ENCODE measurements around the gene ADGRV1. TPM values are rescaled to one million over a fixed set of nuclear protein-coding genes. Genes with fewer than 3 reads are reported as not detected.
A peak's percentile ranks its signal among the peaks of the same experiment; 100 is the strongest.

Gene ADGRV1
- total and polyA plus RNA-seq, 9 of the 15 experiments (the other 6 are each of a cell fraction or from before 2014, with no cell fraction given): 21.7 to 156 (median 58.2) TPM

DNA sequence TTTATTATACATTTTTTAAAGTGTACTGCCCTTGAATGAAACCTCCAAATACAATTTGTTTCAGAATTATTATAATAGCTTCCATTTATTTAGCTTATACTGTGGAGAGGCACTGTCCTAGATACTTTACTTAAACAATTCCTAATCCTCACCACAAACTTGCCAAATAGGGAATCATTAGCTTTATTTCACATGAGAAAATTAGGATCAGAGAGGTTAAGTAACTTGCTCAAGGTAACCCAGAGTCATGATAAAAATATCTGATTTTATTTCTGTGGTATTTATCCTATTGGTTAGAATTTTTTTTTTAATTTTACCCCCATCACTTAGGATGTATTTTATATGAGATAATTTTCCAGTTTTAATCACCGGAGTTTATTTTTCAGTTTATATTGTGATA is 78.4 kb downstream of the ADGRV1 start:
- Histone ChIP-seq H3K27me3 (ENCODE audit: control insufficient read depth in 2 of 2, insufficient read depth in 2 of 2, low read length in 2 of 2) (no peaks in the 10 kb centered on the region), H3K9me3 (replicated peaks; ENCODE audit: control insufficient read depth, insufficient read depth, low read depth, low read length) (no peaks in the 10 kb centered on the region), H3K4me1 (replicated peaks in 1 of 2; ENCODE audit: control insufficient read depth in 2 of 2, insufficient read depth in 2 of 2, low read length in 2 of 2) (peaks cover 0 to 27% of the 10 kb centered on the region in 2 experiments; a peak in 4 of 5 replicates), H3K27ac (ENCODE audit: extremely low read depth, low read depth, low read length) (no peak overlapping the region), H4K20me1 (replicated peaks; ENCODE audit: control insufficient read depth, insufficient read depth, low read length) (no peaks in the 10 kb centered on the region), H3K4me2 (ENCODE audit: insufficient read depth, low read length) (no peak overlapping the region), H3K9ac (ENCODE audit: insufficient read depth in 1 of 2, low read depth in 2 of 2, low read length in 2 of 2) (no peak overlapping the region), H3K36me3 (ENCODE audit: control insufficient read depth, insufficient read depth, low read length) (no peaks in the 10 kb centered on the region), H3K79me2 (ENCODE audit: control insufficient read depth, insufficient read depth, low read length) (peaks cover 14% of the 10 kb centered on the region; the same call in 2 of the 3 replicates), H2AFZ (ENCODE audit: low read depth, low read length) (peak overlapping the region; percentile 60; the same call in 1 of the 2 replicates), H3K4me3 (no peak overlapping the region), H3K9me1 (ENCODE audit: control insufficient read depth, insufficient read depth, low read length) (no peaks in the 10 kb centered on the region)
- in situ Hi-C loops (cut with MboI) (no loop called here), intact Hi-C loops (cut with micrococcal nuclease) (no loop called here)
- ATAC-seq: no peak
- no peak for DNase-seq (ENCODE audit: extremely low read depth in 1 of 4, low spot score in 3 of 4)
- ChIA-PET POLR2A (interaction anchor here (0.9 kb wide), 1 partner anchor 746 kb away, joined by 3 read pairs; the partner anchor contains the start of gene ARRDC3), CTCF (ENCODE audit: low intra/inter-chr PET ratio) (no interaction called here)
- no peak for FAIRE-seq
- WGBS (ENCODE audit: insufficient coverage, low coverage, missing lambda C conversion rate): 19% methylated on average over 1 of the region's 1 CpG
- BruUV-seq (replicated peaks): no TSS peak
- no peak for TF ChIP-seq CTBP1 (IDR thresholded peaks at IDR 0.05; ENCODE audit: borderline replicate concordance)
- TF ChIP-seq SAFB2 (IDR thresholded peaks at IDR 0.05; ENCODE audit: borderline replicate concordance, low read depth, low read length, severe bottlenecking): no peak
- no peak for TF ChIP-seq SOX6 (IDR thresholded peaks at IDR 0.05)
- TF ChIP-seq ADNP (tag; IDR thresholded peaks at IDR 0.05): peak; percentile 92
- TF ChIP-seq ZSCAN29 (IDR thresholded peaks at IDR 0.05): no peak
- no peak for TF ChIP-seq ZBTB49 (CRISPR knock-in tag; IDR thresholded peaks at IDR 0.05; ENCODE audit: borderline replicate concordance)
- TF ChIP-seq PML (IDR thresholded peaks at IDR 0.05; ENCODE audit: low read length): no peak; the same call in 1 of the 2 replicates
- no peak for TF ChIP-seq ZNF263 (CRISPR knock-in tag; IDR thresholded peaks at IDR 0.05; ENCODE audit: borderline replicate concordance)
- no peak for TF ChIP-seq ZNF592 (IDR thresholded peaks at IDR 0.05)
- TF ChIP-seq, protein P1, sequence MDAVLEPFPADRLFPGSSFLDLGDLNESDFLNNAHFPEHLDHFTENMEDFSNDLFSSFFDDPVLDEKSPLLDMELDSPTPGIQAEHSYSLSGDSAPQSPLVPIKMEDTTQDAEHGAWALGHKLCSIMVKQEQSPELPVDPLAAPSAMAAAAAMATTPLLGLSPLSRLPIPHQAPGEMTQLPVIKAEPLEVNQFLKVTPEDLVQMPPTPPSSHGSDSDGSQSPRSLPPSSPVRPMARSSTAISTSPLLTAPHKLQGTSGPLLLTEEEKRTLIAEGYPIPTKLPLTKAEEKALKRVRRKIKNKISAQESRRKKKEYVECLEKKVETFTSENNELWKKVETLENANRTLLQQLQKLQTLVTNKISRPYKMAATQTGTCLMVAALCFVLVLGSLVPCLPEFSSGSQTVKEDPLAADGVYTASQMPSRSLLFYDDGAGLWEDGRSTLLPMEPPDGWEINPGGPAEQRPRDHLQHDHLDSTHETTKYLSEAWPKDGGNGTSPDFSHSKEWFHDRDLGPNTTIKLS (IDR thresholded peaks at IDR 0.05; ENCODE audit: borderline replicate concordance, low read depth): no peak
- TF ChIP-seq HMGN3 (IDR thresholded peaks at IDR 0.05; ENCODE audit: borderline replicate concordance, extremely low read depth, insufficient read length, low read depth, low read length): no peak
- no peak for TF ChIP-seq NFRKB (IDR thresholded peaks at IDR 0.05; ENCODE audit: low read depth)
- no peak for TF ChIP-seq PHF8 (IDR thresholded peaks at IDR 0.05; ENCODE audit: borderline replicate concordance, low read length)

Data from K562 (cell line).